ENCODE measurements around the gene QPCTL. TPM values are rescaled to one million over a fixed set of nuclear protein-coding genes. Genes with fewer than 3 reads are reported as not detected.

QPCTL gene
- total and polyA plus RNA-seq, 10 of the 15 experiments (the other 5 are each of a cell fraction or from before 2014, with no cell fraction given), result 1.1 to 22.6 (median 11.2) TPM

DNA sequence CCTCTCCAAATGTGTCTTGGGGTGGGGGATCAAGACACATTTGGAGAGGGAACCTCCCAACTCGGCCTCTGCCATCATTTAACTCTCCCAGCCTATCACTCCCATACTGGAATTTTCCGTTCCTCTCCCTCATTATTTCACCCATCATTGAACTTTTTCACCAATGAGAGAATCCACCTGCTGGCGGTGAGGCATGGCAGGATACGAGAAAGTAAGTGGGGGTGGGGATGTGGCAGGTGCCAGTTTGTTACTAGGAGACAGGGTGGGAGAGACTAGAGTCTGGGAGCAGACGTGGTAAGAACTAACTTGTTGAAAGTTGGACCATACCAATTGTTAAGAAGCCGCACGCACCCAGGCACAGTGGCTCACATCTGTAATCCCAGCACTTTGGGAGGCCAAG lies 17.5 kb upstream of the QPCTL start:
- Histone ChIP-seq H3K9ac (ENCODE audit: control insufficient read depth, insufficient read depth, low read length) (no peak overlapping the region), H3K4me2 (ENCODE audit: control insufficient read depth, insufficient read depth) (no peak overlapping the region), H2AFZ (ENCODE audit: control insufficient read depth, low read depth, low read length) (no peak overlapping the region), H3K27ac (ENCODE audit: control insufficient read depth, insufficient read depth) (no peak overlapping the region), H3K4me1 (ENCODE audit: control insufficient read depth, insufficient read depth, low read length) (peaks cover 12% of the 10 kb centered on the region), H3K4me3 (no peak overlapping the region), H4K20me1 (ENCODE audit: control insufficient read depth, insufficient read depth) (no peaks in the 10 kb centered on the region; the same call in 1 of the 2 replicates), H3K27me3 (replicated peaks in 1 of 2; ENCODE audit: control insufficient read depth in 2 of 2, insufficient read depth in 2 of 2, low read length in 1 of 2) (no peaks in the 10 kb centered on the region), H3K9me3 (replicated peaks; ENCODE audit: control insufficient read depth, insufficient read depth, low read length) (no peaks in the 10 kb centered on the region), H3K79me2 (ENCODE audit: control insufficient read depth, insufficient read depth, low read length) (peaks cover 9% of the 10 kb centered on the region), H3K36me3 (ENCODE audit: control insufficient read depth in 2 of 2, insufficient read depth in 2 of 2, low read length in 1 of 2) (peaks cover 3 to 6% of the 10 kb centered on the region in 2 experiments; a peak in 3 of 4 replicates)
- intact Hi-C loops (cut with micrococcal nuclease; ENCODE audit: unreplicated experiment) (no loop called here), in situ Hi-C loops (cut with MboI) (no loop called here)
- ChIA-PET SMC1A (ENCODE audit: uncharacterized antibody, unreplicated experiment) (interaction anchor here (1.8 kb wide), 1 partner anchor 18 kb away, joined by 5 read pairs; the partner anchor contains the start of gene QPCTL), RAD21 (ENCODE audit: unreplicated experiment) (interaction anchor here (0.7 kb wide), 1 partner anchor 94 kb away, joined by 4 read pairs; the partner anchor contains the start of gene SIX5), POLR2A (interaction anchor here (0.6 to 0.7 kb wide), 4 partner anchors 40 to 119 kb away, joined by 3 to 7 read pairs (median 3); no protein-coding TSS in a partner anchor), CTCF (interaction anchor here (1.3 kb wide), 1 partner anchor 13 kb away, joined by 3 read pairs; no protein-coding TSS in a partner anchor)
- no peak for FAIRE-seq
- no TSS peak for BruUV-seq (replicated peaks)
- 43% methylated on average over 7 of the region's 7 CpGs for WGBS (ENCODE audit: insufficient coverage, insufficient replicate concordance, low lambda C conversion rate, missing lambda C conversion rate)
- ATAC-seq, result no peak
- no peak for DNase-seq (ENCODE audit: low read depth, low spot score)
- no peak for TF ChIP-seq ATF7 (IDR thresholded peaks at IDR 0.05; ENCODE audit: low read depth)
- TF ChIP-seq EED (IDR thresholded peaks at IDR 0.05; ENCODE audit: low read depth), result no peak
- no peak for TF ChIP-seq TCF3 (IDR thresholded peaks at IDR 0.05; ENCODE audit: borderline replicate concordance, insufficient read depth, low read depth, low read length)
- TF ChIP-seq, protein P1, sequence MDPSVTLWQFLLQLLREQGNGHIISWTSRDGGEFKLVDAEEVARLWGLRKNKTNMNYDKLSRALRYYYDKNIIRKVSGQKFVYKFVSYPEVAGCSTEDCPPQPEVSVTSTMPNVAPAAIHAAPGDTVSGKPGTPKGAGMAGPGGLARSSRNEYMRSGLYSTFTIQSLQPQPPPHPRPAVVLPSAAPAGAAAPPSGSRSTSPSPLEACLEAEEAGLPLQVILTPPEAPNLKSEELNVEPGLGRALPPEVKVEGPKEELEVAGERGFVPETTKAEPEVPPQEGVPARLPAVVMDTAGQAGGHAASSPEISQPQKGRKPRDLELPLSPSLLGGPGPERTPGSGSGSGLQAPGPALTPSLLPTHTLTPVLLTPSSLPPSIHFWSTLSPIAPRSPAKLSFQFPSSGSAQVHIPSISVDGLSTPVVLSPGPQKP (IDR thresholded peaks at IDR 0.05; ENCODE audit: low read depth, low read length), result no peak
- TF ChIP-seq, protein P2, sequence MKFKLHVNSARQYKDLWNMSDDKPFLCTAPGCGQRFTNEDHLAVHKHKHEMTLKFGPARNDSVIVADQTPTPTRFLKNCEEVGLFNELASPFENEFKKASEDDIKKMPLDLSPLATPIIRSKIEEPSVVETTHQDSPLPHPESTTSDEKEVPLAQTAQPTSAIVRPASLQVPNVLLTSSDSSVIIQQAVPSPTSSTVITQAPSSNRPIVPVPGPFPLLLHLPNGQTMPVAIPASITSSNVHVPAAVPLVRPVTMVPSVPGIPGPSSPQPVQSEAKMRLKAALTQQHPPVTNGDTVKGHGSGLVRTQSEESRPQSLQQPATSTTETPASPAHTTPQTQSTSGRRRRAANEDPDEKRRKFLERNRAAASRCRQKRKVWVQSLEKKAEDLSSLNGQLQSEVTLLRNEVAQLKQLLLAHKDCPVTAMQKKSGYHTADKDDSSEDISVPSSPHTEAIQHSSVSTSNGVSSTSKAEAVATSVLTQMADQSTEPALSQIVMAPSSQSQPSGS (IDR thresholded peaks at IDR 0.05; ENCODE audit: low read length), result no peak
- no peak for TF ChIP-seq SUZ12 (IDR thresholded peaks at IDR 0.05; ENCODE audit: unreplicated experiment)
- no peak for TF ChIP-seq YBX1 (IDR thresholded peaks at IDR 0.05)
- TF ChIP-seq, protein P3, sequence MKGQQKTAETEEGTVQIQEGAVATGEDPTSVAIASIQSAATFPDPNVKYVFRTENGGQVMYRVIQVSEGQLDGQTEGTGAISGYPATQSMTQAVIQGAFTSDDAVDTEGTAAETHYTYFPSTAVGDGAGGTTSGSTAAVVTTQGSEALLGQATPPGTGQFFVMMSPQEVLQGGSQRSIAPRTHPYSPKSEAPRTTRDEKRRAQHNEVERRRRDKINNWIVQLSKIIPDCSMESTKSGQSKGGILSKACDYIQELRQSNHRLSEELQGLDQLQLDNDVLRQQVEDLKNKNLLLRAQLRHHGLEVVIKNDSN (IDR thresholded peaks at IDR 0.05; ENCODE audit: borderline replicate concordance, extremely low read length, insufficient read depth, low read depth, low read length), result no peak
- TF ChIP-seq, protein P4, sequence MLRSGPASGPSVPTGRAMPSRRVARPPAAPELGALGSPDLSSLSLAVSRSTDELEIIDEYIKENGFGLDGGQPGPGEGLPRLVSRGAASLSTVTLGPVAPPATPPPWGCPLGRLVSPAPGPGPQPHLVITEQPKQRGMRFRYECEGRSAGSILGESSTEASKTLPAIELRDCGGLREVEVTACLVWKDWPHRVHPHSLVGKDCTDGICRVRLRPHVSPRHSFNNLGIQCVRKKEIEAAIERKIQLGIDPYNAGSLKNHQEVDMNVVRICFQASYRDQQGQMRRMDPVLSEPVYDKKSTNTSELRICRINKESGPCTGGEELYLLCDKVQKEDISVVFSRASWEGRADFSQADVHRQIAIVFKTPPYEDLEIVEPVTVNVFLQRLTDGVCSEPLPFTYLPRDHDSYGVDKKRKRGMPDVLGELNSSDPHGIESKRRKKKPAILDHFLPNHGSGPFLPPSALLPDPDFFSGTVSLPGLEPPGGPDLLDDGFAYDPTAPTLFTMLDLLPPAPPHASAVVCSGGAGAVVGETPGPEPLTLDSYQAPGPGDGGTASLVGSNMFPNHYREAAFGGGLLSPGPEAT (IDR thresholded peaks at IDR 0.05; ENCODE audit: low read depth), result no peak
- no peak for TF ChIP-seq HCFC1 (IDR thresholded peaks at IDR 0.05; ENCODE audit: low read length)
- TF ChIP-seq, protein P5, sequence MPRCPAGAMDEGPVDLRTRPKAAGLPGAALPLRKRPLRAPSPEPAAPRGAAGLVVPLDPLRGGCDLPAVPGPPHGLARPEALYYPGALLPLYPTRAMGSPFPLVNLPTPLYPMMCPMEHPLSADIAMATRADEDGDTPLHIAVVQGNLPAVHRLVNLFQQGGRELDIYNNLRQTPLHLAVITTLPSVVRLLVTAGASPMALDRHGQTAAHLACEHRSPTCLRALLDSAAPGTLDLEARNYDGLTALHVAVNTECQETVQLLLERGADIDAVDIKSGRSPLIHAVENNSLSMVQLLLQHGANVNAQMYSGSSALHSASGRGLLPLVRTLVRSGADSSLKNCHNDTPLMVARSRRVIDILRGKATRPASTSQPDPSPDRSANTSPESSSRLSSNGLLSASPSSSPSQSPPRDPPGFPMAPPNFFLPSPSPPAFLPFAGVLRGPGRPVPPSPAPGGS (IDR thresholded peaks at IDR 0.05; ENCODE audit: borderline replicate concordance, insufficient read depth, low read depth, low read length, poor library complexity, severe bottlenecking), result no peak
- TF ChIP-seq, protein P6, sequence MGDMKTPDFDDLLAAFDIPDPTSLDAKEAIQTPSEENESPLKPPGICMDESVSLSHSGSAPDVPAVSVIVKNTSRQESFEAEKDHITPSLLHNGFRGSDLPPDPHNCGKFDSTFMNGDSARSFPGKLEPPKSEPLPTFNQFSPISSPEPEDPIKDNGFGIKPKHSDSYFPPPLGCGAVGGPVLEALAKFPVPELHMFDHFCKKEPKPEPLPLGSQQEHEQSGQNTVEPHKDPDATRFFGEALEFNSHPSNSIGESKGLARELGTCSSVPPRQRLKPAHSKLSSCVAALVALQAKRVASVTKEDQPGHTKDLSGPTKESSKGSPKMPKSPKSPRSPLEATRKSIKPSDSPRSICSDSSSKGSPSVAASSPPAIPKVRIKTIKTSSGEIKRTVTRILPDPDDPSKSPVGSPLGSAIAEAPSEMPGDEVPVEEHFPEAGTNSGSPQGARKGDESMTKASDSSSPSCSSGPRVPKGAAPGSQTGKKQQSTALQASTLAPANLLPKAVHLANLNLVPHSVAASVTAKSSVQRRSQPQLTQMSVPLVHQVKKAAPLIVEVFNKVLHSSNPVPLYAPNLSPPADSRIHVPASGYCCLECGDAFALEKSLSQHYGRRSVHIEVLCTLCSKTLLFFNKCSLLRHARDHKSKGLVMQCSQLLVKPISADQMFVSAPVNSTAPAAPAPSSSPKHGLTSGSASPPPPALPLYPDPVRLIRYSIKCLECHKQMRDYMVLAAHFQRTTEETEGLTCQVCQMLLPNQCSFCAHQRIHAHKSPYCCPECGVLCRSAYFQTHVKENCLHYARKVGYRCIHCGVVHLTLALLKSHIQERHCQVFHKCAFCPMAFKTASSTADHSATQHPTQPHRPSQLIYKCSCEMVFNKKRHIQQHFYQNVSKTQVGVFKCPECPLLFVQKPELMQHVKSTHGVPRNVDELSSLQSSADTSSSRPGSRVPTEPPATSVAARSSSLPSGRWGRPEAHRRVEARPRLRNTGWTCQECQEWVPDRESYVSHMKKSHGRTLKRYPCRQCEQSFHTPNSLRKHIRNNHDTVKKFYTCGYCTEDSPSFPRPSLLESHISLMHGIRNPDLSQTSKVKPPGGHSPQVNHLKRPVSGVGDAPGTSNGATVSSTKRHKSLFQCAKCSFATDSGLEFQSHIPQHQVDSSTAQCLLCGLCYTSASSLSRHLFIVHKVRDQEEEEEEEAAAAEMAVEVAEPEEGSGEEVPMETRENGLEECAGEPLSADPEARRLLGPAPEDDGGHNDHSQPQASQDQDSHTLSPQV (IDR thresholded peaks at IDR 0.05), result no peak
- TF ChIP-seq SMARCA5 (IDR thresholded peaks at IDR 0.05), result no peak
